GM12865 (cell line): ENCODE measurements around the gene SESN2.

ENCODE experiments used
- DNase-seq: peaks from one replicate; pipeline ENCODE4 v3.0.0; 2010; ENCODE audit warnings: low read depth
- H3K4me3 ChIP-seq: 2 replicates; pipeline ENCODE4 v1.5.1; 2011; ENCODE audit warnings: mild to moderate bottlenecking, low read depth, low read length, control low read depth
- CTCF ChIP-seq: IDR thresholded peaks from 2 replicates; pipeline ENCODE4 v1.5.1; 2011; ENCODE audit warnings: low read length, control low read depth, low read depth, inconsistent platforms; ENCODE audit not compliant: insufficient read depth; ENCODE audit errors: missing control alignments

The SESN2 gene

DNA sequence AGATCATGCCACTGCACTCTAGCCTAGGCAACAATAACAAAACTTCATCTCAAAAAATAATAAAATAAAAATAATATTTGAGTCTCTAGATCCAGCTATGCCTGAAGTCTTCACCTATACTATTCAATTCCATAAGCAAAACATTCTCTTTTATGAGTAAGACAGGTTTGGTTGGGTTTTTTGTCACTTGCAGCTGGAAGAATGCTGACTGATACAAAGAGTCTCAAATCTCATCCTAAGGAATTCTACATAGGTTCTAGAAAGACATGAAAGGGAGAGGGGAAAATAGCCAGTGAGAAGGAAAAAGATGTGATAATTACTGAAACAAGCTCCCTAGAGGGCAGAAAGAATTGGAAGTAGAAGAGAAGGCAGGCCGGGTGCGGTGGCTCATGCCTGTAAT, 39.1 kb downstream of the SESN2 start:
- no peak overlapping the region for H3K4me3 ChIP-seq
- no peak for TF ChIP-seq CTCF
- no peak for DNase-seq

GRCh38 chr1:28301368-28302174, 42.3 kb downstream of the SESN2 start:
- H3K4me3 ChIP-seq: no peak overlapping the region
- TF ChIP-seq CTCF: no peak
- no peak for DNase-seq

- DNase-seq: no peak
- no peak overlapping the region for H3K4me3 ChIP-seq
- no peak for TF ChIP-seq CTCF
These were observed 42.9 kb downstream of the SESN2 start for GRCh38 chr1:28302247-28302646.

- no peak for DNase-seq
- TF ChIP-seq CTCF: no peak
- no peak overlapping the region for H3K4me3 ChIP-seq
These were observed 47.1 kb downstream of the SESN2 start for GRCh38 chr1:28306301-28306949.

DNA sequence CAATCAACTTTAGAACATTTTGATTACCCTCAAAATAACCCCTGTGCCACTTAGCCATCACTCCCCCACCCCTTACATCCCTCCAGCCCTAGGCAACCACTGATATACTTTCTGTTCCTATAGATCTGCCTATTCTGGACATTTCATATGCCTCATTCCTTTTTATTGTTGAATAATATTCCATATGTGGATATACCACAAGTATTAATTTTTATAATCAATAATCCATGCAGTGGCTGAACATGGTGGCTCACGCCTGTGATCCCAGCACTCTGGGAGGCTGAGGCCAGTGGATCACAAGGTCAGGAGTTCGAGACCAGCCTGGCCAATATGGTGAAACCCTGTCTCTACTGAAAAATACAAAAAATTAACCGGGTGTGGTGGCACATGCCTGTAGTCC, 49.4 kb downstream of the SESN2 start:
- no peak for DNase-seq
- TF ChIP-seq CTCF: no peak
- H3K4me3 ChIP-seq: no peak overlapping the region

- no peak for TF ChIP-seq CTCF
- H3K4me3 ChIP-seq: no peak overlapping the region
- DNase-seq: no peak
These were observed 50.4 kb downstream of the SESN2 start for GRCh38 chr1:28309702-28310101.
